ENCODE data around the gene IL1RAPL2. TPM values are rescaled to one million over a fixed set of nuclear protein-coding genes. Genes with fewer than 3 reads are reported as not detected.
"Not testable (repeated sequence)": the region's sequence is repeated elsewhere in the genome, so short reads cannot be mapped to it uniquely, and the experiment has no call there.

The IL1RAPL2 gene
- total RNA-seq, 1 experiment from 2014 or later, result not detected

DNA sequence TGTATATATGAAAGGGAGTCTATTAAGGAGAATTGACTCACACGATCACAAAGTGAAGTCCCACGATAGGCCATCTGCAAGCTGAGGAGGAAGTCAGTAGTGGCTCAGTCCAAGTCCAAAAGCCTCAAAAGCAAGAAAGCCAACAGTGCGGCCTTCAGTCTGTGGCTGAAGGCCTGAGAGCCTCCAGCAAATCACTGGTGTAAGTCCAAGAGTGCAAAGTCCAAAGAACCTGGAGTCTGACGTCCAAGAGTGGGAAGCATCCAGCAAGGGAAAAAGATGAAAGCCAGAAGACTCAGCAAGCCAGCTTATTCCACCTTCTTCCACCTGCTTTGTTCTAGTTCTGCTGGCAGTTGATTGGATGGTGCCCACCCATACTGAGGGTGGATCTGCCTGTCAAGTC is 104.1 kb downstream of the IL1RAPL2 start:
- no peak for DNase-seq (ENCODE audit: low read depth)

DNA sequence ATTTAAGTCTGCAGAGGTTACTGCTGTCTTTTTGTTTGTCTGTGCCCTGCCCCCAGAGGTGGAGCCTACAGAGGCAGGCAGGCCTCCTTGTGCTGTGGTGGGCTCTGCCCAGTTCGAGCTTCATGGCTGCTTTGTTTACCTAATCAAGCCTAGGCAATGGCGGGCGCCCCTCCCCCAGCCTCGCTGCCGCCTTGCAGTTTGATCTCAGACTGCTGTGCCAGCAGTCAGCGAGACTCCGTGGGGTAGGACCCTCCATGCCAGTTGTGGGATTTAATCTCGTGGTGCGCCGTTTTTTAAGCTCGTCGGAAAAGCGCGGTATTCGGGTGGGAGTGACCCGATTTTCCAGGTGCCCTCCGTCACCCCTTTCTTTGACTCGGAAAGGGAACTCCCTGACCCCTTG is 111.5 kb downstream of the IL1RAPL2 start:
- not testable (repeated sequence) for DNase-seq (ENCODE audit: low read depth)

DNA sequence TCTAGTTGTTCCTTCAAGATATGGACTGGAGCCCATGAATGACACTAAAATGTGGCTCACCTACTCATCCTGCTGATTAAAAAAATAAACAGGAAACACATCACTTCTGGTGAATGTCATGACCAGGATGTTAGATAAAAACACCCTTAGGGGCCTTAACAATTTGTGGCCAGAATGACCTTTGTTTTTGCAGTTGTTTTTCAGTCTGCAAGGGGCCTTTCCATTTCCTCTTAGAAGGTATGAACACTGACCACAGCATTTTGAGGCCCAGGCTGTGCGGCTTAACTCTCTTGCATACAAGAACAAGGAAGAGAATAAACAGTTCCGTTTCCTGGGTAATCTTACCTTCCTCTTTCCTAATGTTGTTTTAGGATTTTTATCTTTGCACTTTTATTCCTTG is 113.2 kb downstream of the IL1RAPL2 start:
- peak; percentile 20 for DNase-seq (ENCODE audit: low read depth)

DNA sequence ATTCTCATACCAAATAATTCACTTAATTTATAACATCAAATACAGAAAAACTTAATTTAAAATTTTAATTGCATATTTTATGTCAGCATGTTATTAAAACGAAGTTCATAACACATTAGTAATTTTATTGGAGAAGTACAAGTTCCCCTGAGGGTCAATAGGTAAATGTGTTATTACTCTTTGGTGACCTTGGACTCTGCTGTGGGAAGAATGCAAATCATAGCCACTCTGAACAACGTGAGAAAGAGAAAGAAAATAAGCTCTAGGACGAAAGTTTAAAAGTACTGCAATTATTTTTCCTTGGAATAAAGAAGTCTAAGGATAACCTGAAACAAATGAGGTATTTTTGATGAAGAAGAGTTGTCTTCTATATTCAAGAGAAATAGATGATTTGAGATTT is 115.2 kb downstream of the IL1RAPL2 start:
- DNase-seq (ENCODE audit: low read depth), result no peak

DNA sequence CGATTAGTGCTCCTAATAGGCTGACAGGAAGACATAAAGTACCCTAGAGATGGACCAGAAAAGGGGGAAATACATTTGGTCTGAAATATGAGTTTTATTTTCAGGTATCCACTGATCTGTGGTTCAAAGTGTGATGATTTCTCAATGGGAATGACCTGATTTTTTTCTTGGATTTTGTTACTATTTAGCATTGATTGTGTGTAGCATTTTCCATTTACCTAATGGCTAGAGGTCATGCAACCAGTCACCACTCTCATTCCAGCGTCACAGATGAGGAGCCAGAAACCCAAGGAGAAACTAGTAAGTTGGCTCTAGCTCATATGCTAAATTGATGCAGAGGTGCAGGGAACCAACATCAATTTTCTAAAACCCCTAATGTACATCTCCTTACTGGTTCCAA is 118.1 kb downstream of the IL1RAPL2 start:
- DNase-seq (ENCODE audit: low read depth), result no peak

DNA sequence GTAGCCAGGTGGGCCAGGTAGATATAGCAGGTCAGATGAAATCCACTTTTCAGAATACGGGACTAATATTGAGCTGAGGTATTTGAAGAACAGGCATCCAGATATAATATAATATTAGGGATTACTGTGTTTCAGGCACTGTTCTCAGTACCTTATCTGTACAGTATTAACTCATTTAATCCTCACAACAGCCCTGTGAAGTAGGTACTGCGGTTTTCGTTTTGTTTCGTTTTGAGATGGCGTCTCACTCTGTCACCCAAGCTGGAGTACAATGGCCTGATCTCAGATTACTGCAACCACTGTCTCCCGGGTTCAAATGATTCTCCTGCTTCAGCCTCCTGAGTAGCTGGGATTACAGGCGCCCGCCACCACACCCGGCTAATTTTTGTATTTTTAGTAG is 129.6 kb downstream of the IL1RAPL2 start:
- DNase-seq (ENCODE audit: low read depth), result no peak

DNA sequence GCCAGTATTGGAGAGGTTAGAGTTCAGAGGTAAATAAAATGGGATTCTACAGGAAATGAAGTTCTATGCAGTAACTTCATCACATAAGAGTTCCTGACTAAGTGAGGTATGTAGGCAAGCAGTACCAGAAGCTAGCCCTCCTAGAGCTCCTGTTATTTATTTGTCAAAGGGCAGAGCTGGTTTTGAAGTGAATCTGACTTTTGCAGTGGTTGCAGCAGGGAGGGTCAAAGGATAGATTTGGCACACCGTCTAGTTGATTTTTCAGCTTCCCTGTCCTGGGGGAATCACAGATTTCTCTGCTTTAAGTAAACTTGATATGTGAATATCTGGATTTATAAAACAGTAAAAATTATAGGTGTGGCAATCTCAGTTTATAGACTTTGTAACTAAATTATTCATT is 130.7 kb downstream of the IL1RAPL2 start:
- DNase-seq (ENCODE audit: low read depth), result no peak

DNA sequence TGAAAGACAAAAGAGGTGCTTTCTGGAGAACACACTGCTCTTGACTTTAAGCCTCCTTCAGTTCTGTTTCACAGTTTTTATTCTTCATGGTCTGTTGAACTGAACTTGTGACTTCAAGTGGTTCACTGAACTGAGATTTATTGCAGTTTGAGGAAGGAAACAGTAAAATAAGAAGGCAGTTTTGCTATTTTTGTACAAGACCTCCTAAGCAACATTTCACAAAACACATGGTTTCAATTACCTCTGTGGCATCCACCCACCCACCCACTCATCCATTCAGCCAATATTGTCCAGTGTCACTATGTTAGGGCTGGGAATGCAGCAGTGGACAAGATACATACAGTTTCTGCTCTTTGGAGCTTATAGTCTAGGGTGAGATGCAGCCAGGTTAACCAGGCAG is 131.3 kb downstream of the IL1RAPL2 start:
- peak; percentile 1 for DNase-seq (ENCODE audit: low read depth)

DNA sequence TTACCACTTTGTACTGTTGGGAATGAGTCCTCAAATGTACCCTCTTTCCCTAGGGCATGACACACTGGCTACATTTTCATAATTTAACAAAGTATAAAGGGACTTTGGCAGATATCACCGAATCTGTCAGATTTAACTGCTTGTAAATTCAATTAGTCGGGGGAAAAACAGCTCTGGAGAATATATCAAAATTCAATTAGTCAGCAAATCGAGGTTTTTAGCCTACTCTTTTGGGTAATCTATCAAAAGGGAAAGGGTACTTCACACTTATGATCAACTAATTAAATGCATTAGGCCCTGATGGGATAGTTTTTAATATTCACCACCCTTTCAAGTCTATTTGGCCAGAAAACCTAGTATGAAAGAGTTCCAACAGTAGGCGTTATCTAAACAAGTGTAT is 141.0 kb downstream of the IL1RAPL2 start:
- DNase-seq (ENCODE audit: low read depth), result no peak

DNA sequence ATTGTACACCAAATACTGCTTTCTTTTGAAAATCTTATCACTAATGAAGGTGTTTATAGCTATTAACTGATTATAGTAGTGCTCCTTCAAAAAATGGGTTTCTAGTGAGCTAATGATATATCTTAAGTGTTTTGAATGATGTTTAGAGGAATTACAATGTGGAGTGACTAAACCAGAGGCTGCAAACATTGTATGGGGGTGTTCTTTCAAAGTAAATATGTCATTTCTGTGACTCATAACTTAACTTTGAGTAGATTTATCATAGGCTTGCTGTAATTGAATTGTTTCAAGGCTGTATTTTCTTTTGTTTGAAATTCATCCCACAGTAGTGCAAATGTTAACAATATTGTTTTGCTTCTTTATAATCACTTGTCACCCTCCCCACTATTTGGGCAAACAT is 141.6 kb downstream of the IL1RAPL2 start:
- no peak for DNase-seq (ENCODE audit: low read depth)

DNA sequence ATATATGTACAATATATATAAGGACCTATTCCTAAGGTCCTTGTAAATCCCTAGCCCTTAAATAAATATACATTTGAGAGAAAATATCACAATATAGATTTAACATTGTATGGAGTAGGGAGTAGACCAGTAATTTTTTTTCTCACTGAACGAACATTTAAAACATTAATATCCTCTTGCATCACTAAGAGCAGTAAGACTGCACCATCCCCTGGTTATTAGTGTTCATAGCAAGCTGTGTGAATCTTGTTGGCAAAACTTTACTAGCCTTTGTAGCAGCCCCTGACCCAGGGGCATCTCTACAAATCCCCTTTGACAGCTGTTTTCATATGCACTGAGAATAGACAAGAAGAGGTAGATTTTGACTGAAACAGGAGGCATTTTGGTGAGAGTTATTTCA is 146.5 kb downstream of the IL1RAPL2 start:
- DNase-seq (ENCODE audit: low read depth), result no peak

DNA sequence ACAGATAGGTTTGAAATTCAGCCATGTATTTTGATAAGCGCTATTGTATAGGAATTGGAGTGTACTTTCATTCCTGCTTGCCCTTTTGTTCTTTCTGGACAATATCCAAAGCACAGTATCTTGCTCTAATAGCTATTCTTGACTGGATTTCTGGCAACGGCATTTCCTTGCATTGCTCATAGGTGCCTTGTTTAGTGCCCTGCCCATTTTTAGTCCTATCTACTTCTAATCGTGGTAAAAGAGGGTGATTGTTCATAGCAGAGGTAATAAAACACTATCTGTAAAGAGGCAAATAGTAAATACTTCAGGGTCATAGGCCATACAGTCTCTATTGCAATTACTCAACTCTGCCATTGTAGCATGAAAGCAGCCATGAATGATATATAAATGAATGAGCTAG is 155.9 kb downstream of the IL1RAPL2 start:
- no peak for DNase-seq (ENCODE audit: low read depth)

DNA sequence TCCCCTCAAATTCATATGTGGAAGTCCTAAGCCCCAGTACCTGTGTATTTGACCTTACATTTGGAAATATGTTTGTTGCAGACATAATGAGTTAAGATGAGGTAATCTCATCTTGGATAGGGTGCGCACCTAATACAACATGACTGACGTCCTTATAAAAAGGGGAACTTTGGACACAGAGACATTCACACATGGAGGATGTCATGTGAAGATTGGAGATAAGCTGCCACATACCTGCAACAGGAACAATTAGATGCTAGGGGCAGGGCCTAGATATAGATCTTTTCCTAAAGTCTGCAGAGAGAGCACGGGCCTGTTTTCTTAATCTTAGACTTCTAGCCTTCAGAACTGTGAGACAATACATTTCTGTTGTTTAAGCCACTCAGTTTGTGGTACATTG is 162.5 kb downstream of the IL1RAPL2 start:
- no peak for DNase-seq (ENCODE audit: low read depth)

DNA sequence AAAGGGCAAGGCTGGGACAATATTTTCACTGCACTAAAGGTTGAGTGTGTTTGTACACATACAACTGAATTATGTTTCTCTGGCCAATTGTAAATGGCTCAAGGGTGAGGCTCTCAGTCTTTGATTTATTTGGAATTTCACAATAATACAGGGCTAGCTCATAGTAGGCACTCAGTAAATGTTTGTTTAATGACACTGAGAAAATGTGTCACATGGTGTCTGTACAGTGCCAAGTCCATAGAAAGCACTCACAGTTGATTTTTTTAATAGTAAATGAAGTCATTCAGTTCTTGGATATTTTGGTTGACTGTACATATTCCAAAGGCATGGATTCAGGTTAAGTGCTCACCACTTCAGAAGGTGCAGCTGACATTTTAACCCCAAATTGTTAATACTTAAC is 176.4 kb downstream of the IL1RAPL2 start:
- DNase-seq (ENCODE audit: low read depth), result no peak

DNA sequence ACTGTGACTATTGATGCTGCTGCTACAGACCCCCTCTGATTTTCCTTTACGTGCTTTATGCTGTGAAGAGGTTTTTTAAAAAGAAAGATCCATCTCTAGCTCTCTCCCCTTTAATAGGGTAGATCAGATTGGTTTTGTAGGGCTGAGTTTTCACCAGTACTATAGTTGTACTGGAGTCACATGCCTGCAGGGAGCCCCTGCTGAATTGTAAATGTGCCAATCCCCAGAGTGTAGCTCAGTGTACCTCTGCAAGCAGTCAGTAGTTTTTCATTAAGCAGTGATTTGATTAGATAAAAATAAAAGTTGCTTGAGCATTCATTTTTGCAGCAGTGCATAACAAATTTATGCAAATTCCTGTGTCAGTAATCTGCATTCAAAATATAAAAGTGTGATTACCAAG is 179.2 kb downstream of the IL1RAPL2 start:
- DNase-seq (ENCODE audit: low read depth), result no peak

DNA sequence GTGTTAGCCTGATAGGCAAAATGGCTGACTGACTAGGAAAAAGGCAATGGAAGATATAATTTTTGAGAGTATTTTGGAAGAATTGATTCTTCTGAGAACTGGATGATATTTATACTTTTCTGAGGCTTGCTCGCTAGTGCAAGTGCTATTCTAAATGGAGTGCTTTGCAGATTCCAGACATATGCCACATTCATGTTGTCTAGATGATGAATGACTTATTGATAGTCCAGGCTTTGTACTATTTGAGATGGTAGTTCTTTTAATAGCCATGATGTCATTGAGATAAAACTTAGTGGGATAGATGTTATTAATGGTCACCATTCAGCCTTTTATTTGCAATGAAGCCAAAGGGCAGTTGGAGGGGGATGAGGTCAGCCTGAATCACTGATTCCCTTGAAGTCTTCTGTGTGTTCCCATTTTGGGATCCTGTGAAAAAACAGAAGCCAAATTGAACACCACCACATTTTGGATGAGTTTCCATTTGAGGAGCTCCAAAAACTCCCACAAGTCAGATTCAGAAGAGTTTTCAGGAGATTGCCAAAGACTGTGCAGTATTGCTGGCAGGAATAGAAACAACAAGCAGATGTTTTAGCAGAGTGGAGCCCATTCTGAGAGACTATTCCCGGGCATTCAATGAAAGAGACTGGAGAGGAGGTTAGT is 184.1 kb downstream of the IL1RAPL2 start:
- peak; percentile 15 for DNase-seq (ENCODE audit: low read depth)

DNA sequence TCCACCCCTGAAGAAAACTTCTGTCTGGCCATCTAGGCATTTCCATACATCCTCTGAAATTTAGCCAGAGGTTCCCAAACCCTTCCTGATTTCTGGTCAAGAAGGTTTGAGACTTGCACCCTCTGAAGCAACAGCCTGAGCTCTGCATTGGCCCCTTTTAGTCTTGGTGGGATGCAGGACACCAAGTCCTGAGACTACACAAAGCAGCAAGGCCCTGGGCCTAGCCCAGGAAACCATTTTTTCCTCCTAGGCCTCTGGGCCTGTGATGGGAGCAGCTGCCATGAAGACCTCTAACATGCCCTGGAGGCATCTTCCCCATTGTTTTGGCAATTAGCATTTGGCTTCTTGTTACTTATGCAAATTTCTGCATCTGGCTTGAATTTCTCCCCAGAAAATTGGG is 196.6 kb downstream of the IL1RAPL2 start:
- no peak for DNase-seq (ENCODE audit: low read depth)

DNA sequence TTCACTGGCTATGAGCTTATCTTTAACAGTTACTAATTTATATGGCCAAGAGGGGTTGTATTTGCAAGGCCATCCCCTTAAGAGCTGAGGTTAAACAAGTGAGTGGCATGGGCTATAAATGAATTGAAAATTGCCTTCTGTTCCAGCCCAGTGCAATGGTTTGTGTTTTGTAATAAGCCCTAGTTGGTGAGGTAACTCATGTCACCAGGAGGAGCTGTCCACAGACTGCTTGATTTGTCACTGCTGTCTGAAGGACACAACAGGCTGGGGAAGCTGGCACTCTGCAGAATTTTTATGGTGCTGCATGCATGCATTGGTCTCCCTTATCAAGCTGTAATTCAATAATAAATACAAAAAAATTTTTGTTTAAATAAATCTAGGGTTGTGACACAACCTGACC is 223.8 kb downstream of the IL1RAPL2 start:
- no peak for DNase-seq (ENCODE audit: low read depth)

DNA sequence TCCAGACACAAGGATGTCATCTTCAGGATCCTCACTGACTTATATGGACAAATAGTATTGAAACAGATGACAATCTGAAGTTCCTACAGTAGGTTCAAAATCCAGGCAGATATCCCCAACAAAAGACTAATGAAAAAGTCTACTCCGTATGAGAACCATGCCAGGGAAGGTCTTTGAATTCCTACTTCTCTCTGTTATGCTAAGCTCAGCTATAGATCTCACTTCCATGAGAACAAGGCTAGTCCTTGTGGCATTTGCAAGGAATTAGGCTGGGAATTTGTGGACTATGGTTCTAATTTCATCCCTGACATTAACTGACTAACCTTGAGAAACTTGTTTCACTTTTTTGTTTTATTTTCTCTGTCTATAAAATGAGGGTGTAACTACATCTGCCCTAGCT is 229.8 kb downstream of the IL1RAPL2 start:
- no peak for DNase-seq (ENCODE audit: low read depth)

DNA sequence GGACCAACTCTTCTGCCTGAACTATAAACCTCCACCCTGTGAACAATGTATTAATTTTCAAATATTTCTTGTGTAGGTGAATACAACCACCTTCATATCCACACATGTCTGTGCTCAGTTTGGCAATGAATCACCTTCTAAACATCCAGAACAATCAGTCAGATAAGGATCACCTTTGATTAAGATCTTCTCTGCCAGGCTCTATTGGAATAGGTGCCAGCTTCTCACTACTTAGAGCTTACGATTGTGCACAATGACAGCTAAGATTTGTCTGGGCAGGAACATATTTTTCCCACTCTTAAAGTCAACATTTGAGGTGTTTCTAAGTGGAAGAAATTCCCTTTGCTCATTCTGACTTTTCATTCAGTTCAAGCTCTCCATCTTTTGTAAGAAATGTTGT is 237.2 kb downstream of the IL1RAPL2 start:
- no peak for DNase-seq (ENCODE audit: low read depth)

DNA sequence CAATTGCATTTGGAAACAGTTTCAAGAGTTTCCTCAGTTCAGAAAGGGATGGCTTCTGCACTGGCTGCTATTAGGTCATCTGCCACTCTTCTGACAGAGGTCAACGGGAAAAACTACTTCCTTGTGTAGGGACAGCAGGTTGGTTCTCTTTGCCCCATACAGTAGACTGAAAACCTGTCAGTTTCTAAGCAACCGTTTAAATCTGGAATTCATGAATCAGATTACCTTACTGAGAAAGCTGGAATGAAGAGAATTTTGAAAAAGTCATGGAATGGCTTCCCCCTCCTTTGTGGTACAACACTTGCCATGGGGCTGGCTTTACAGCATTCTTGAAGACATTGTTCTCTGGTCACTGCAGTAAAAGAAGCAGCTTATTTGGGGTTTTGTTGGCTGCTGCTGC is 240.3 kb downstream of the IL1RAPL2 start:
- DNase-seq (ENCODE audit: low read depth), result no peak

DNA sequence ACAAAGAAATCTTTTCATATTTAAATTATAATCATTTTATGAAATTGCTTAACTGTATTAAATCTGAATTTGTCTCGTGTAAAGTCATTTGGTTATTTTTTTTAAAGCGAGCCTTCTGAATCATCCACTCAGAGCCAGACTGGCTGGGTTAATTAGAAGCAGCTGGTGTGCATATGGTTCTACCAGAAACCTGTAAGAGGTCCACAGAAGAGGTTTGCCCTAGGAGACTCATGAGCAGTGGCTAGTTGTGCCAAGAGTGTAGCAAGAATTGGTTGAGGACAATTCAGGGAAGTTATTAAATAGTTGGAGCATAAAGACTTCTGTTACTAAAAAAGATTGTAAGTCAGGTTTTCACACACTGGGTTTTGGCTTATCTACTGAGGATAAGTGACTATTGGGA is 267.4 kb downstream of the IL1RAPL2 start:
- no peak for DNase-seq (ENCODE audit: low read depth)

DNA sequence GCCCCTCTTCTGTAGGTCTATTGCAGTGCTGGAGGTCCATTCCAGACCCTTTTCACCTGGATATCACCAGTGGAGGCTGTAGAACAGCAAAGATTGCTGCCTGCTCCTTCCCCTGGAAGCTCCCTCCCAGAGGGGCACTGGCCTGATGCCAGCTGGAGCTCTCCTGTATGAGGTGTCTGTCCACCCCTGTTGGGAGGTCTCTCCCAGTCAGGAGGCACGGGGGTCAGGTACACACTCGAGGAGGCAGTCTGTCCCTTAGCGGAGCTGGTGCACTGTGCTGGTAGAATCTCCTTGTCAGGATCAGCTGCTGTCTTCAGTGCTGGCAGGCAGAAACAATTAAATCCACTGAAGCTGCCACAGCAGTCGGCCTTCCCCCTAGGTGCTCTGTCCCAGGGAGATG is 276.6 kb downstream of the IL1RAPL2 start:
- DNase-seq (ENCODE audit: low read depth), result no peak

DNA sequence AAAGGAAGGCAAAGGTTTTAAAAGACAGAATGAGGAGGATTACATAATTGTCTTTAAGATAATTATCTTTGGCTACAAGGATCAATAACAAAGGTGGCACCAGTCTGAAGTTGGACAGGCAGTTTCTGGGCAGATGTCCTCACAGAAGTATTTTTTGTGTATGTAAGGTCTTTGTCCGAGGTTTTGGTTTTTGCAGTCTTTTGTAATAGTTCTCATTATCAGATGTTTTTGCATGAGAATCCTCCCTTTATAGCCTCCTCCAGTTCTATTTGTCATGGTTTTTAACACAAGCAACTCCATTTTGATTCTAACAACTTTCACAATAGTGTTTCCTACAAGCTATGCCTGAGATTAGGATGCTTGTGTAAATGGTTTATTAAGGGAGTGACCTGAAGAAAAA is 286.2 kb downstream of the IL1RAPL2 start:
- no peak for DNase-seq (ENCODE audit: low read depth)

DNA sequence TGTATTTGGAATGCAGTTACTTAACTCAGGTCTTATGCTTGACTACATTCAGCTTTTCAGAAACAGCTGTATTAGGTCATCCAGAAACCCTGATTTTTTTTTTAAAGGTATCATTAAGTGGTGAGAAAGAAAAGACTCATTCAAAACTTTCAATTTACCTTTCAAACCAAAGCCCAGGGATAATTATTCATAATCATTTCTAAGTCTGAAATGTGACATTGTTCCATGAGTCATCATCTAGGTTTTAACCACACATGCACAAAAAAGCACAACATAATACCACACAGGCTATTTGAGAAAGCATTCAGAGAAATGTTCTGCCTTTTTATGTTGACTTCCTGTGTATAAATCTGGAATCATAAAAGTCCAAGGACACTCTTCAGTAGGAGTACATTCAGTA is 288.2 kb downstream of the IL1RAPL2 start:
- DNase-seq (ENCODE audit: low read depth), result peak; percentile 0
